HG03439 (cell line): Measurements from ENCODE around the gene LY6G6D.

Source experiments
- ATAC-seq: cut with Tn5 transposase; IDR thresholded peaks from one replicate; pipeline ENCODE4 v1.9.1; 2021; ENCODE audit warnings: mild to moderate bottlenecking, moderate library complexity; ENCODE audit not compliant: unreplicated experiment

Gene LY6G6D

GRCh38 chr6:31761343-31761742 is 46.2 kb downstream of the LY6G6D start:
- no peak for ATAC-seq

- no peak for ATAC-seq
Observed at GRCh38 chr6:31762356-31762755, 47.2 kb downstream of the LY6G6D start, which contains the start of gene SAPCD1. Gene SAPCD1 (plus strand): TSS chr6:31762656. CDS start chr6:31763055, 399 bp downstream.

- ATAC-seq: no peak
Observed at GRCh38 chr6:31762878-31763618, 47.9 kb downstream of the LY6G6D start.

GRCh38 chr6:31763619-31763940 is 48.4 kb downstream of the LY6G6D start:
- ATAC-seq: no peak

- no peak for ATAC-seq
Observed at GRCh38 chr6:31764198-31764597, 49.0 kb downstream of the LY6G6D start.

GRCh38 chr6:31765559-31765909 is 50.4 kb downstream of the LY6G6D start:
- ATAC-seq: no peak

GRCh38 chr6:31765910-31766794 is 51.0 kb downstream of the LY6G6D start:
- no peak for ATAC-seq

- ATAC-seq: no peak
Observed at GRCh38 chr6:31767096-31767645, 52.0 kb downstream of the LY6G6D start.
